GM18499 (cell line): ENCODE results near the gene EPHA3.
"Not testable (repeated sequence)": the region's sequence is repeated elsewhere in the genome, so short reads cannot be mapped to it uniquely, and the experiment has no call there.

Experiments
- ATAC-seq: cut with Tn5 transposase; IDR thresholded peaks from one replicate; pipeline ENCODE4 v1.9.1; 2021; ENCODE audit warnings: moderate number of reproducible peaks; ENCODE audit not compliant: insufficient read depth, unreplicated experiment

The EPHA3 gene

DNA sequence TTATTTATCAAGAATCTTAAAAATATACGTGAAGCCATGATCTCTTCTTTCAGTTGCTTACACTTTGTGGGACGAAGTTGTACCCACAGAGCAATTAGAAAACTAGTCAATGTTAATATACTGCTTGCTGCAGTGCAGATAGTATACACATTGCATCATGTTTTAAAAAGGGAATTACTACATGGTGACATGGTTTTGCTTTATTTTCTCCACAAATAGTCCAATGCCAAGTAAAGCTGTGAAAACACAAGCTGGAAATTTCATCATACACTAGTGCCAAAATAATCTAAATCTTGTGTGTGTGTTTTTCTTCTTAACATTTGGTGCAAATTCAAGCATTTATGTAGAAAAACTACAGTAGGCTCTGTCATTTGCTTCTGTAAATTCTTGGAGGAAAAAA lies 233.0 kb downstream of the EPHA3 start:
- no peak for ATAC-seq

DNA sequence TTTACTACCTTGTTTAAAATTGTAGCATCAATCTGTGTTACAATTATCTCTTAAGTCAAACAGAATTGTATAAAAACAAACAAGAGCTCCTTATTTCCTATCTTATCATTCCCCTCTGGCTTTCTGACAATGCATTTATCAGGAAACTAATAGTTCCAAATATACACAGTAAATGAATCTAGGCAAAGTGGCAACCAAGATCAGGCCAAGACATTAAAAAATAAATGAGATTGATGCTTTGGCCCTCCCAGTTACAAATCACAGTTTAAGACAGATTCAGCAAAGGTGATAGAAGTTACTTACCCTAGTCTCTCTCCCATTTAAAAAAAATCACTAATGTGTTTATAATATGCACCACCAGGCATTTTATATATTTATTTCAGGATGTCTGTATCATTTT lies 236.7 kb downstream of the EPHA3 start:
- no peak for ATAC-seq

DNA sequence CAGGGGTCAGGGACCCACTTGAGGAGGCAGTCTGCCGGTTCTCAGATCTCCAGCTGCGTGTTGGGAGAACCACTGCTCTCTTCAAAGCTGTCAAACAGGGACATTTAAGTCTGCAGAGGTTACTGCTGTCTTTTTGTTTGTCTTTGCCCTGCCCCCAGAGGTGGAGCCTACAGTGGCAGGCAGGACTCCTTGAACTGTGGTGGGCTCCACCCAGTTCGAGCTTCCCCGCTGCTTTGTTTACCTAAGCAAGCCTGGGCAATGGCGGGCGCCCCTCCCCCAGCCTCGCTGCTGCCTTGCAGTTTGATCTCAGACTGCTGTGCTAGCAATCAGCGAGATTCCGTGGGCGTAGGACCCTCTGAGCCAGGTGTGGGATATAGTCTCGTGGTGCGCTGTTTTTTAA lies 243.5 kb downstream of the EPHA3 start:
- ATAC-seq, result not testable (repeated sequence)

DNA sequence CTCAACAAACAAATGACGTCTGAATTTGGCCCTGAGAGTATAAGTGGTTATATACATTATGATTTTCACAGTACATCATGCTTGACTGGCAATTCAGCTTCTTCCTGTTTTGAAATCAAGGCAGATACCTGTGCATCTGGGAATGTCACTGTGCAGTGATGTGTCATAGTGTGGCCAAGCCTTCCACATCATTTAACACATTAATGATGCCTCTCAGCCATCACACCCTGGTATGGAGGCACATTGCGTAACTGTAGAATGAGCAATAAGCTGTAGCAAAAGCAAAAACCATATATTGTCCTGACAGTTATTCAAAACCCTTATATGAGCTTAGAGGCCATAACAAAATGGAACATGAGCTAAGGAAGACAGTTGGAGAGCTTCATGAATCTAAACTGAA lies 246.0 kb downstream of the EPHA3 start:
- ATAC-seq, result no peak

DNA sequence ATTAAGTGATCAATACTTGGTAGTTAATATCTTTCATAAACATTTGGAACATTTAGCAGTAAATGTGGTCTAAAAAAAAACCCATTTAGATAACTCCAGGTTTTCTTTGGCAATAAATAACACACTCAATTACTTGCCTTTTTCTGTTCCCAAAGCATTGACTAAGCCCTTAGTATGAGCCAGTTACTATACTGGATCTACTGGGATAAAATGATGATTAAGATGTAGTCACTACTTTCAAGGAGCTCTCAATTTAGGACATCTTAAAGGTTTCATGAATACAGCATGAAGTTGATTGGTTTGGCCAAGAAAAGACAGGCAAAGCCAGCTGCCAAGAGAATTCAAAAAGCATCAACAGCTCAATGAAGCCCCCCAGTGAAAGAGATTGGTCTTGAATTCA lies 250.9 kb downstream of the EPHA3 start:
- no peak for ATAC-seq

DNA sequence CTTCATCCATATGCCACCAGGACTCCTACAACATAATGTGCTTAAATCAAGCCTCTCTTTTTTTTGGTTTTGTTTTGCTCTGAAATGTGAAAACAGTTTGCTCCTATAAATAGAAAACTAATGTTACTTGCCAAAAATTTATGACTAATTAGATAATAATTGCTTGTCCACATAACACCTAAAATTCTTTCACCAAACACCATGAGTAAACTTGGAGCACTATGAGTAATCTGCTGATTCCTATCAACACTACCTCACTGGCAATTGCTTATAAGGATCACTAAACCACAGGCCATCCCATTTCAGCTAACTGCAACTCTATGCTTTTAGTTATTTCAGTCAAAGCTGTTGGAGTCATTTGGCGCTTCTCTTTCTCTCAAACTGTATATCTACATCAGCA lies 252.7 kb downstream of the EPHA3 start:
- no peak for ATAC-seq

DNA sequence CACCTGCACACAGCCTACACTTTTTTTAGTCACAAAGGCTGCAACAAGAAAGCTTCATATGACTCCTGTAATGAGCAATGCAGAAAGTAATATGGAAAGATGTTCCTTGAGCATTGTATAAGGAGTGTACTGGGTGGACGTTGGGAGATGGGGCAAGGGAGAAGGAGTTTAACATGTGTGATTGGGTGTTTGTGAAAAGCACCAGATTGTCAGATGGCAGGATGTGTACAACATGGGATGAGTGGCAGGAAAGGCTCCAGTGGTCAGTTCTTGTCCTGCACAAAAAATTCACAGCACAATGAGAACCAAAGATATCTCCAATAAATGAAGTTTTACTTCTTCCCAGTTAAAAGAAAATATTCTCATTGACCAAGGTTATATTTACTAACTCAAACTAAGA lies 255.1 kb downstream of the EPHA3 start:
- no peak for ATAC-seq

DNA sequence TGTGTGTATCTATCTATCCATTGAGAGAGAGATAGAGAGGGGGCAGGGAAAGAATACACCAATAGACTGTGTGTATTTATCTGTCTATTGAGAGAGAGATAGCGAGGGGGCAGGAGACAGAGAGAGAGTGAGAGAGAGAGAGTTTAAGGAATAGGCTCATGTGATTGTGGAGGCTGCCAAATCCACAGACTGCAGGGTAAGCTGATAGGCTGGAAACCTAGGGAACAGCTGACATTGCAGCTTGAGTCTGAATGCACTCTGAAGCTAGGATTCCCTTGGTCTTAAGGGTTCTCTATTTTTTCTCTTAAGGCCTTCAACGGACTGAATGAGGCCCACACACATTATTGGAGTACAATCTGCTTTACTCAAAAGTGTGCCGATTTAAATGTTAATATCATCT lies 255.8 kb downstream of the EPHA3 start:
- ATAC-seq, result no peak

DNA sequence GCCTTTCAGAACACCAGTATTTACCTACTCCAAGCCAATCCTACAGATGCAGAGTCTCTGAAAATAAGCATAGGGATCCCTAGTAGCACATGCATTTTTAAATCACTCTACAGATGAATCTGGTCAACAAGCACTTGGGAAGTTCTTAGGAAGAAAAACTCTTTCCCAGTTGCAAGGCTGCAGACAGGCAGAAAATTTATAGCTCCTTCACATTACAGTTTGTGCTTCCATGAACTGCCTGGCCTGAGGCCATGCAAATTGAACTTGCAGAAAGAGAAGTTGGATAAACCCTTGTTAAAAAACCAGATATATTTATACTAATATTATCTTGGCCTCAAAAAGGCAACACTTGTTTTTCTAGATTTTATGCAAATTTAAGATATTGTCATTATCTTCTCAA lies 256.9 kb downstream of the EPHA3 start:
- no peak for ATAC-seq

DNA sequence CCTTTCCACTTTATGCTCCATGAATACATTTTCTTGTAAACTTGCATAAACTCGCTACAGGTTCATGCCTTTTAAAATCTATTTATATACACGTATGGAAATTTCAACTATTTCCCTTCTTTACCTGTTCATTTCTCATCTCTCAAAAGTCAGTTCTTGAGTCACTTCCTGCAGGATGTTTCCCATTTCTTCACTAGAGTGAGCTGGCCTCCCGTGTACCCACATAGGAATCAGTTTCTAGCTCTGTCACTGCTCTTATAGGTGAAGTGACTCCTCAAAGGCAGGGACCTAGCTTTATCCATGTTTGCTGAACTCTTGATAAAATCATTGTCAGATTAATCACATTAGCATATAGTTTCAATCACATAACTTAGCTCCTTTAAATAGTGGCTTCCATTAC lies 259.7 kb downstream of the EPHA3 start:
- no peak for ATAC-seq

DNA sequence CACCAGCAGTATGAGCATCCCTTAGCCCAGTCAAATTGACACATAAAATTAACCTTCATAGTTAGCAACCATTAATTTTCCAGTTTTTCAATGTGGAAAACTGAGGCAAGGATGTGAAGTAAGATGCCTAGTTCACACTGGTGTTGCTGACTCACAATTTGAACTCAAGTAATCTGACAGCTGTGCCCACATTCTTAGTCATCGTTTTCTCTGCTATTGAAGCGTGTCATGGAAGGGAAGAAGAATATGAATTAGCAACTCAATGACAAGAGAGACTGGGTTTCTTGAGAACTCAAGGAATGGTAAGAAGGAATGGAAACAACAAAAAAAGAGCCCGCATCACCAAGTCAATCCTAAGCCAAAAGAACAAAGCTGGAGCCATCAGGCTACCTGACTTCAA lies 261.4 kb downstream of the EPHA3 start:
- no peak for ATAC-seq

DNA sequence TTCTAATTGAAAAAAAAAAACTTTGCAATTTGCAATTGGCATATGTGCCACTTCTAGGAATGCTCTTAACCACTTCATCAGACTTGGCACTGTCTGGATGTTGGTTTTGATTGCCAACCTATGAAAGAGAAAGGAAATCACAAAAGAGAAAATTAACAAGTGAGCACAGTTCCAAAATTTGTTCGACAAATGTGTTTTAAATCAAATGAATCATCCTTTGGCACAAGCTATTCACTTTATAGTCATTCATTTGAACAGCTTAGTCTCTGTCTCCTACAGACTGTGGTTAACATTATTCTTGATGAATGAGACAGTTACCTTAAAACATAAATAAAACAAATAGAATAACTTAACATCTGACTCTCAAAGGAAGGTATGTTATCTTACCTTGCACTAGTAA lies 265.0 kb downstream of the EPHA3 start:
- ATAC-seq, result no peak

DNA sequence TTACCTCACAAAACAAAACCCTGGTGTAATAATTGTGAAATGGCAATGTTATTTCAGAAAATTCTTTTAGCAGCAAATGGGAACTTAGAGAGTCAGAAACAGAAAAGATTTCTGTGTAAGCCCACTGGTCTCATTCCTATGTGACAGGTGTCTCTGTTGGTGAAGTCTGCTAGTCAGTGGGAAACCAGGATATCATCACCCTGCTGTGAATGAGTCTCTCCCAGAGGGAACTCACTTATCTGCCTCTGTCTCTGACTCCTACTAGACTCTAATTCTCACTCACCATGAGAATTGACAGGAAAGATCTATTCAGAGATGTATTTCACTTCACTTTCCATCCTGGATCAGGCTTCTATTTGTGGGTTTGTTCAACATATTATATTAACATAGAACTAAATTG lies 266.0 kb downstream of the EPHA3 start:
- no peak for ATAC-seq

DNA sequence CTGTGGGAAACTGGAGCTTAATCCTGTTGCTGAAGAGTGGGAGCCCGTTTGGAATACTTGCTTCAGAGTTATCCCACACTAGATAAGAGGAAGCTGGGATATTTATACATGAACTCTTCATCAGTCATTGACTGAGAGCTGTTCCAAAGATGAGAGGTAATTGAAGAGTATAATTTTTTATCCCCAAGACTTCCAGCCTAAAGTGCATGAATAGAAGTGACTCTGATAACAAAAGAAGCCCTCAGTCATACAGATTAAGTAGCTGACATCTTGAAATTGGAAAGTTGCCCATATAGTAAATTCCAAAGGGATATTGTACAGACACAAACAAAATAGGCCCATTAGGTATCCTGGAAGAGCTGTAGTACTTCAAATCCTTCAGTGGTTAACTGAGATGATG lies 268.0 kb downstream of the EPHA3 start:
- ATAC-seq, result no peak

DNA sequence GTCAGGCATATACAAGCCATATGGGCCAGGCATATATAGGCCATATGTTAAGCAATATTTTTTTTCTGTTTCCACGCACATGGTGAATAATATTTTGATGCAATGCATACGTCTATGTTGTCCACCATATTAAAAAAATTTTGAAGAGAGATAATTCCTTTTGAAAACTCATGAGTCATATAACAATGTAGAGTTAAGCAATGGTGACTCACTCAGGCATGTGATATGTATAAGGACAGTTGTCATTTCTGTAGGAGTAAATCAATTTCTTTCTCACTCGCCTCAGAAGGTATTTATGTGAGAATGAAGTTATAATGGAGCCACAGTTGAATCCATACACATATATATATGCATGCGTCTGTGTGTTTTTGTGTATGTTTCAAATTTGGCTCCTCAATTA lies 272.6 kb downstream of the EPHA3 start:
- ATAC-seq, result no peak

DNA sequence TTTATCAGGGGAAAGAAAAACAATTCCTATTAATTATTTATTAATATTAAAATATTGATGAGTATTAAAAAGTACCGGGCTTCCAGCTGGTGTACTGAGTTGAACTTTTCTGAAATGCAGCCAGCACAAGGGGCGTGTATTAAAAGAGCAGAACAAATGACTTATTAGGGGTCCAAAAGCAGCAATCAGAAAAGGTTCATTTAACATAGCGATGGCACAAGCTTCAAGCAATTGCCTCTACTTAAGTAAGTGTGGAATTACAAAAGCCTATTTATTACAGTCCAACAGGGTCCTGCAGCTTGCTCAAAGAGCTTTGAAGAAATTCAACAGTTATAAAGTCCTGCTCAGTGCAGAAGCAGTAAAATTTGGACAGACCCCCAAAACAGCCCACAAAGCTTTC lies 285.6 kb downstream of the EPHA3 start:
- no peak for ATAC-seq

DNA sequence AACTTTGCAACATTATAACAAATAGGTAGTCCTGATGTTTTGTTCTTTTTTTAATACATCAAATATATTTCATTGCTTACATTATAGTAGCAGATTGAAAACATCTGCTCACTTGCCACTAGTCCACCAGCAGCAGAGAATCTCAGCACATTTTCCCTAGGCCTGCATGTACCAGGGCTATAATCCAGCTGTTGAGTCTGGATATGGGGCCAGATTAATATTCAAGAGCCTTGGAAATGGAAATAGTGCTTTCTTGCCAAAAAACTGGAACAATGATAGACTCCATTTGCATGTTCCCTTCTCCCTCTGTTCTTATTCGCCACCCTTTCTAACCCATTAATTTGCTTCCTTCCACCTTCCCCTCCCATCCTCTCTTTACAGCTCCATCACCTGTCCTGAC lies 288.0 kb downstream of the EPHA3 start:
- no peak for ATAC-seq

DNA sequence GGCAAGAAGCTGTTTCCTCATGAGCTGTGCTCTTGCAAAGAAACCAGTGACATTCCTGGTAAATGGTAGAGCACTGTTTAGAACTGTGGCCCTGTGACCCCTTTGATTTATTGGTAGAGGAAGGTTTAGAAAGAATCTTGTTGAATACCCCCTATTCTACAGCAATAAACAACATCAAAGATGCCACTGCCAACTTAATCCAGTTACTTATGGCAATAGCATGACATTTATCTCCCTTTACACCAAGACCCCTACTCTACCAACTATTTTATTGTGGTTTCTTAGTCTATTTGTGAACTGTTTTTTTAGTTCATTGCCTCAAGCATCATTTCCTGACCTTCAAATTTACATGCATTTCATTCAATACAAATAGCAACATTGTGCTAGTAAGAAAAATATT lies 288.6 kb downstream of the EPHA3 start:
- ATAC-seq, result no peak

DNA sequence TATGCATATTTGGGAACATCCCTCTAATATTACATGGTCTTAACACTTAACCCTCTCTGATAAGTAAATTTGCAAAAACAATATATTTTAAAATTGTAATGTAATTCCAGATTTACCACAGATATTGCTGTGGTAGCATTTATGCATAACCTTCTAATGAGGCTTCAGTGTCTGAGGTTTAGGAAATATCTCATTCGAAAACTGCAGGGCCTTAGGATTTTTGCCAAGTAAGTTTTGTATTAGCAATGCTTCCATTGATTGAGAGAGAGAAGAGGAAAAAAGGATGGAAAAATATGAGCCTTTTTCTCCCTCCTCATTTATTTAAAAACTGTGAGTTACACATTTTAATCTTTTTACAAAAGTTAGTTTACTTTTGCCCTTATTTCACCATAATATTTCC lies 294.6 kb downstream of the EPHA3 start:
- ATAC-seq, result no peak

DNA sequence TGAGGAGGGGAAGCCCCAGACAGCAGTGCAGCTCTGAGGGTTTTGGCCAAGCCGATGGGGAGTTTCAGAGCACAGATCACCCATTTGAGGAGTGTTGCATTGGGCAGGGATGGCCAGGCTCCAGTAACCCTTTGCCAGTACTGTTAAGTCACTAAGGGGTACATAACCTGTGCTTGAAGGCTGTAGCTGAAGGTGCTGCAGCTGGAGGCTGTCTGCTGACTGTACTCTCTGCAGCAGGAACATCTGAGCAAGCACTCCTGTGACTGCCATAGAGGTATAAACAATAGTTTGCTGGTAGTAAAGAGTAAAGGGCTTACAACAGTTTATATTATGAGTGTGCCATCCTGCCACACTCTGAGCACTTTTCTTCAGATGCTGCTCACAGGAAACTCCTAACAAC lies 297.8 kb downstream of the EPHA3 start:
- no peak for ATAC-seq

DNA sequence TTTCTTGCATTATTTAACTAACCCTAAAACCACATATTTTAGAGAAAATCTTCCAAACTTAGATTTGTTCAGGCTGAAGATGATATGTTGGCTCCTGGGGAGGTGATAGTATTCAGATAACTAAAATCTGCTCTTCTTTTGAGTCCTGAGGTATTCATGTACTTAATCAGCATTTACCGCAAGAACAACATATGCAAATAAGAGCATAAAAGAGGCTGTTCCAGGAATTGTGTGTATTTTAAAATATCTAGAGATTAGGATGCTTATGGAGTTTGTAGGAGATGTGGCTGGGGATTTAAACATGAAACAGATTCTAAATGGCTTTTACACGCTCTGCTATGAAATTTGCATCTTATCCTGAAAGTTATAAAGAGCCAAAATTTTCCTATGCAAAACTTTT lies 298.2 kb downstream of the EPHA3 start:
- ATAC-seq, result no peak

DNA sequence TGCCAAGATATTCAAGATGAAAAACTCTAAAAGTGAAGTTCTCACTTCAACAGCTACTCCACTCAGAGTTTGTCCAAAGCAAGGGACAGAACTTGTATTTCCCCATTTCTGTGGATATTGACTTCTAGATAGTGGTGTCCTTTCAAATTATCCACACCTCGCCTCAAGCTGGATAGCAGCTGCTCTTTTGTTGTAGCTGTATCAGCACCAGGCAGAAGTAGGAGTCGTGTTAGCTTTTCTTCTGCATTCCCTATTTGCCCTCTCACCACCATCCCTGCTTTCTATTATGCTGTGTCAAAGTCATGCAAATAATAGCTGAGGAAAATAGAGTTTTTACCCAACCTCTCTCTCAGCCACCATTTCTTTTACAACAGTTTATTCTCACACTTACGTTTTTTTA lies 303.8 kb downstream of the EPHA3 start:
- ATAC-seq, result no peak

DNA sequence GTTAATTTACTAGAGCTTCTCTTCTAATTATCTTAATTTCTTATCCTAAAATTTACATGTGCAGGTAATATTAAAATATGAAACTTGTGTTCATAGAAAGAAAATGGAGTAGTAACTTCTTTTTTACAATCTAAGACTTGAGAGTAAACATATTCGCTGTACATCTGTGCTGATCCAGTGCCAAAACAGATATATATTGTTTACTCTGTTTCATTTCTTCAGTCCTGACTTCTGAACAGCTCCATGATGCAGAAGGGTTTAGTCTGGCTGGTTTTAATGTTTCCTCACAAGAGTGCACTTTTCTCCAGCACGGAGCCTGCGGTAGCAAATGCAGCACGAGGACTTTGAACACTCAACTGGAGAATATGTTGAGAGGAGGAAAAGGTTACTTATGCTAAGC lies 306.8 kb downstream of the EPHA3 start:
- ATAC-seq, result no peak
